GM23338 (cell line): ENCODE measurements around the gene ERMP1.

ENCODE experiments used
- CREB1 ChIP-seq: fragments of 250-450 bp; sonication (Bioruptor Pico); IDR thresholded peaks from 2 replicates; pipeline ENCODE4 v1.5.0; 2020; ENCODE audit warnings: low read depth, mild to moderate bottlenecking, moderate library complexity
- EZH2 ChIP-seq: fragments of 200-600 bp; sonication (generic); IDR thresholded peaks from one replicate; pipeline ENCODE4 v1.8.0; 2017; ENCODE audit warnings: antibody characterized with exemption, mild to moderate bottlenecking, low read depth; ENCODE audit not compliant: unreplicated experiment
- EZH2phosphoT487 ChIP-seq: fragments of 200-600 bp; sonication (generic); IDR thresholded peaks from one replicate; pipeline ENCODE4 v1.8.1; 2018; ENCODE audit warnings: antibody characterized with exemption; ENCODE audit not compliant: unreplicated experiment
- JUNB ChIP-seq: IDR thresholded peaks from one replicate; pipeline ENCODE4 v1.6.1; 2016; ENCODE audit warnings: antibody characterized with exemption; ENCODE audit not compliant: unreplicated experiment
- POLR2AphosphoS5 ChIP-seq: IDR thresholded peaks from 2 replicates; pipeline ENCODE4 v1.6.1; 2016; ENCODE audit warnings: antibody characterized with exemption, low read depth
- TF ChIP-seq, protein P1 (sequence below), 2 experiments: fragments of 200-600 bp in 1 of 2; sonication (generic) in 1 of 2; conservative IDR thresholded peaks; 2 replicates each; pipeline versions ENCODE4 v1.5.1 to v1.6.1; 2016 to 2017; ENCODE audit warnings: antibody characterized with exemption in 2 of 2, low read depth in 2 of 2, mild to moderate bottlenecking in 2 of 2, moderate library complexity in 1 of 2
- TF ChIP-seq, protein P2 (sequence below): IDR thresholded peaks from one replicate; pipeline ENCODE4 v1.6.1; 2018; ENCODE audit warnings: antibody characterized with exemption; ENCODE audit not compliant: unreplicated experiment
- TF ChIP-seq, protein P3 (sequence below): IDR thresholded peaks from 2 replicates; pipeline ENCODE4 v1.6.1; 2016; ENCODE audit warnings: antibody characterized with exemption
- TF ChIP-seq, protein P4 (sequence below): fragments of 250-450 bp; sonication (Bioruptor Pico); IDR thresholded peaks from 2 replicates; pipeline ENCODE4 v1.5.0; 2020; ENCODE audit warnings: mild to moderate bottlenecking, moderate library complexity

DNA sequence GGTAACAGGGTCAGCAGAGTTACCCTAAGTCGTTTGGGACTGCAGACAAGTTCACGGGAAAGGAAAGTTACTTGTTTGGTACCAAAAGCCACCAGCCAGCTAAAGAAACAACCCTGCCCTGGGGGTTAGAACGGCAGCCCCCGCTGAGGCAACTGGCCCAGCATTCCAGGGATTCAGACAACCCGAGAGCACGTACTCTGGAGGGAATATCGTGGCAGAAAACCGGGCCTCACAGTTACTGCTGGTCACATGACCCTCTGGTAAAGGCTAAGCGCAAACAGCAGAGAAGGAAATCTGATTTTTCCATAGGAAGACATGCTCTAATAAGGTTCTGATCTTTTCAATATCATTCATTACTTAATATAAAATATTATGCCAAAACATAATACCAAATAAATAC lies 35.3 kb upstream of the ERMP1 start:
- TF ChIP-seq, protein P1, sequence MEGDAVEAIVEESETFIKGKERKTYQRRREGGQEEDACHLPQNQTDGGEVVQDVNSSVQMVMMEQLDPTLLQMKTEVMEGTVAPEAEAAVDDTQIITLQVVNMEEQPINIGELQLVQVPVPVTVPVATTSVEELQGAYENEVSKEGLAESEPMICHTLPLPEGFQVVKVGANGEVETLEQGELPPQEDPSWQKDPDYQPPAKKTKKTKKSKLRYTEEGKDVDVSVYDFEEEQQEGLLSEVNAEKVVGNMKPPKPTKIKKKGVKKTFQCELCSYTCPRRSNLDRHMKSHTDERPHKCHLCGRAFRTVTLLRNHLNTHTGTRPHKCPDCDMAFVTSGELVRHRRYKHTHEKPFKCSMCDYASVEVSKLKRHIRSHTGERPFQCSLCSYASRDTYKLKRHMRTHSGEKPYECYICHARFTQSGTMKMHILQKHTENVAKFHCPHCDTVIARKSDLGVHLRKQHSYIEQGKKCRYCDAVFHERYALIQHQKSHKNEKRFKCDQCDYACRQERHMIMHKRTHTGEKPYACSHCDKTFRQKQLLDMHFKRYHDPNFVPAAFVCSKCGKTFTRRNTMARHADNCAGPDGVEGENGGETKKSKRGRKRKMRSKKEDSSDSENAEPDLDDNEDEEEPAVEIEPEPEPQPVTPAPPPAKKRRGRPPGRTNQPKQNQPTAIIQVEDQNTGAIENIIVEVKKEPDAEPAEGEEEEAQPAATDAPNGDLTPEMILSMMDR (conservative IDR thresholded peaks at IDR 0.05; ENCODE audit: low read depth in 2 of 2), result no peak
- TF ChIP-seq EZH2 (no peak), POLR2AphosphoS5 (no peak), EZH2phosphoT487 (no peak), CREB1 (no peak), JUNB (no peak)
- TF ChIP-seq, protein P2, sequence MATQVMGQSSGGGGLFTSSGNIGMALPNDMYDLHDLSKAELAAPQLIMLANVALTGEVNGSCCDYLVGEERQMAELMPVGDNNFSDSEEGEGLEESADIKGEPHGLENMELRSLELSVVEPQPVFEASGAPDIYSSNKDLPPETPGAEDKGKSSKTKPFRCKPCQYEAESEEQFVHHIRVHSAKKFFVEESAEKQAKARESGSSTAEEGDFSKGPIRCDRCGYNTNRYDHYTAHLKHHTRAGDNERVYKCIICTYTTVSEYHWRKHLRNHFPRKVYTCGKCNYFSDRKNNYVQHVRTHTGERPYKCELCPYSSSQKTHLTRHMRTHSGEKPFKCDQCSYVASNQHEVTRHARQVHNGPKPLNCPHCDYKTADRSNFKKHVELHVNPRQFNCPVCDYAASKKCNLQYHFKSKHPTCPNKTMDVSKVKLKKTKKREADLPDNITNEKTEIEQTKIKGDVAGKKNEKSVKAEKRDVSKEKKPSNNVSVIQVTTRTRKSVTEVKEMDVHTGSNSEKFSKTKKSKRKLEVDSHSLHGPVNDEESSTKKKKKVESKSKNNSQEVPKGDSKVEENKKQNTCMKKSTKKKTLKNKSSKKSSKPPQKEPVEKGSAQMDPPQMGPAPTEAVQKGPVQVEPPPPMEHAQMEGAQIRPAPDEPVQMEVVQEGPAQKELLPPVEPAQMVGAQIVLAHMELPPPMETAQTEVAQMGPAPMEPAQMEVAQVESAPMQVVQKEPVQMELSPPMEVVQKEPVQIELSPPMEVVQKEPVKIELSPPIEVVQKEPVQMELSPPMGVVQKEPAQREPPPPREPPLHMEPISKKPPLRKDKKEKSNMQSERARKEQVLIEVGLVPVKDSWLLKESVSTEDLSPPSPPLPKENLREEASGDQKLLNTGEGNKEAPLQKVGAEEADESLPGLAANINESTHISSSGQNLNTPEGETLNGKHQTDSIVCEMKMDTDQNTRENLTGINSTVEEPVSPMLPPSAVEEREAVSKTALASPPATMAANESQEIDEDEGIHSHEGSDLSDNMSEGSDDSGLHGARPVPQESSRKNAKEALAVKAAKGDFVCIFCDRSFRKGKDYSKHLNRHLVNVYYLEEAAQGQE, result no peak
- TF ChIP-seq, protein P3, sequence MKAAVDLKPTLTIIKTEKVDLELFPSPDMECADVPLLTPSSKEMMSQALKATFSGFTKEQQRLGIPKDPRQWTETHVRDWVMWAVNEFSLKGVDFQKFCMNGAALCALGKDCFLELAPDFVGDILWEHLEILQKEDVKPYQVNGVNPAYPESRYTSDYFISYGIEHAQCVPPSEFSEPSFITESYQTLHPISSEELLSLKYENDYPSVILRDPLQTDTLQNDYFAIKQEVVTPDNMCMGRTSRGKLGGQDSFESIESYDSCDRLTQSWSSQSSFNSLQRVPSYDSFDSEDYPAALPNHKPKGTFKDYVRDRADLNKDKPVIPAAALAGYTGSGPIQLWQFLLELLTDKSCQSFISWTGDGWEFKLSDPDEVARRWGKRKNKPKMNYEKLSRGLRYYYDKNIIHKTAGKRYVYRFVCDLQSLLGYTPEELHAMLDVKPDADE, result no peak
- TF ChIP-seq, protein P4, sequence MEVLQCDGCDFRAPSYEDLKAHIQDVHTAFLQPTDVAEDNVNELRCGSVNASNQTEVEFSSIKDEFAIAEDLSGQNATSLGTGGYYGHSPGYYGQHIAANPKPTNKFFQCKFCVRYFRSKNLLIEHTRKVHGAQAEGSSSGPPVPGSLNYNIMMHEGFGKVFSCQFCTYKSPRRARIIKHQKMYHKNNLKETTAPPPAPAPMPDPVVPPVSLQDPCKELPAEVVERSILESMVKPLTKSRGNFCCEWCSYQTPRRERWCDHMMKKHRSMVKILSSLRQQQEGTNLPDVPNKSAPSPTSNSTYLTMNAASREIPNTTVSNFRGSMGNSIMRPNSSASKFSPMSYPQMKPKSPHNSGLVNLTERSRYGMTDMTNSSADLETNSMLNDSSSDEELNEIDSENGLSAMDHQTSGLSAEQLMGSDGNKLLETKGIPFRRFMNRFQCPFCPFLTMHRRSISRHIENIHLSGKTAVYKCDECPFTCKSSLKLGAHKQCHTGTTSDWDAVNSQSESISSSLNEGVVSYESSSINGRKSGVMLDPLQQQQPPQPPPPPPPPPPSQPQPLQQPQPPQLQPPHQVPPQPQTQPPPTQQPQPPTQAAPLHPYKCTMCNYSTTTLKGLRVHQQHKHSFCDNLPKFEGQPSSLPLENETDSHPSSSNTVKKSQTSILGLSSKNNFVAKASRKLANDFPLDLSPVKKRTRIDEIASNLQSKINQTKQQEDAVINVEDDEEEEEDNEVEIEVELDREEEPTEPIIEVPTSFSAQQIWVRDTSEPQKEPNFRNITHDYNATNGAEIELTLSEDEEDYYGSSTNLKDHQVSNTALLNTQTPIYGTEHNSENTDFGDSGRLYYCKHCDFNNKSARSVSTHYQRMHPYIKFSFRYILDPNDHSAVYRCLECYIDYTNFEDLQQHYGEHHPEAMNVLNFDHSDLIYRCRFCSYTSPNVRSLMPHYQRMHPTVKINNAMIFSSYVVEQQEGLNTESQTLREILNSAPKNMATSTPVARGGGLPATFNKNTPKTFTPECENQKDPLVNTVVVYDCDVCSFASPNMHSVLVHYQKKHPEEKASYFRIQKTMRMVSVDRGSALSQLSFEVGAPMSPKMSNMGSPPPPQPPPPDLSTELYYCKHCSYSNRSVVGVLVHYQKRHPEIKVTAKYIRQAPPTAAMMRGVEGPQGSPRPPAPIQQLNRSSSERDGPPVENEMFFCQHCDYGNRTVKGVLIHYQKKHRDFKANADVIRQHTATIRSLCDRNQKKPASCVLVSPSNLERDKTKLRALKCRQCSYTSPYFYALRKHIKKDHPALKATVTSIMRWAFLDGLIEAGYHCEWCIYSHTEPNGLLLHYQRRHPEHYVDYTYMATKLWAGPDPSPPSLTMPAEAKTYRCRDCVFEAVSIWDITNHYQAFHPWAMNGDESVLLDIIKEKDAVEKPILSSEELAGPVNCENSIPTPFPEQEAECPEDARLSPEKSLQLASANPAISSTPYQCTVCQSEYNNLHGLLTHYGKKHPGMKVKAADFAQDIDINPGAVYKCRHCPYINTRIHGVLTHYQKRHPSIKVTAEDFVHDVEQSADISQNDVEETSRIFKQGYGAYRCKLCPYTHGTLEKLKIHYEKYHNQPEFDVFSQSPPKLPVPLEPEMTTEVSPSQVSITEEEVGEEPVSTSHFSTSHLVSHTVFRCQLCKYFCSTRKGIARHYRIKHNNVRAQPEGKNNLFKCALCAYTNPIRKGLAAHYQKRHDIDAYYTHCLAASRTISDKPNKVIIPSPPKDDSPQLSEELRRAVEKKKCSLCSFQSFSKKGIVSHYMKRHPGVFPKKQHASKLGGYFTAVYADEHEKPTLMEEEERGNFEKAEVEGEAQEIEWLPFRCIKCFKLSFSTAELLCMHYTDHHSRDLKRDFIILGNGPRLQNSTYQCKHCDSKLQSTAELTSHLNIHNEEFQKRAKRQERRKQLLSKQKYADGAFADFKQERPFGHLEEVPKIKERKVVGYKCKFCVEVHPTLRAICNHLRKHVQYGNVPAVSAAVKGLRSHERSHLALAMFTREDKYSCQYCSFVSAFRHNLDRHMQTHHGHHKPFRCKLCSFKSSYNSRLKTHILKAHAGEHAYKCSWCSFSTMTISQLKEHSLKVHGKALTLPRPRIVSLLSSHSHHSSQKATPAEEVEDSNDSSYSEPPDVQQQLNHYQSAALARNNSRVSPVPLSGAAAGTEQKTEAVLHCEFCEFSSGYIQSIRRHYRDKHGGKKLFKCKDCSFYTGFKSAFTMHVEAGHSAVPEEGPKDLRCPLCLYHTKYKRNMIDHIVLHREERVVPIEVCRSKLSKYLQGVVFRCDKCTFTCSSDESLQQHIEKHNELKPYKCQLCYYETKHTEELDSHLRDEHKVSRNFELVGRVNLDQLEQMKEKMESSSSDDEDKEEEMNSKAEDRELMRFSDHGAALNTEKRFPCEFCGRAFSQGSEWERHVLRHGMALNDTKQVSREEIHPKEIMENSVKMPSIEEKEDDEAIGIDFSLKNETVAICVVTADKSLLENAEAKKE, result no peak
